ENCODE data around the gene ACY1.
"Not testable (repeated sequence)": the region's sequence is repeated elsewhere in the genome, so short reads cannot be mapped to it uniquely, and the experiment has no call there.

GRCh38 chr3:52033748-52034147, 50.4 kb downstream of the ACY1 start:
- not testable (repeated sequence) for TF ChIP-seq CTCF (tag by site-specific recombination; IDR thresholded peaks at IDR 0.05); REST (tag by site-specific recombination; IDR thresholded peaks at IDR 0.05); PRDM10 (tag by site-specific recombination; IDR thresholded peaks at IDR 0.05); ZNF114 (tag by site-specific recombination; IDR thresholded peaks at IDR 0.05); ZNF280D (tag by site-specific recombination; IDR thresholded peaks at IDR 0.05); ZNF521 (tag by site-specific recombination; IDR thresholded peaks at IDR 0.05); HOXD13 (CRISPR knock-in tag; IDR thresholded peaks at IDR 0.05; ENCODE audit: borderline replicate concordance)

Data from HEK293 (cell line).